ENCODE data around the gene CST7. TPM values are rescaled to one million over a fixed set of nuclear protein-coding genes. Genes with fewer than 3 reads are reported as not detected.

CST7 gene
- total and polyA plus RNA-seq, 2 of the 13 experiments (the other 11 are each of a cell fraction or from before 2014, with no cell fraction given): not detected

GRCh38 chr20:24994470-24995368 is 45.6 kb downstream of the CST7 start (continued):
- TF ChIP-seq CBFB (CRISPR knock-in tag; IDR thresholded peaks at IDR 0.05) (no peak), CTCF (CRISPR knock-in tag; IDR thresholded peaks at IDR 0.05) (peak; percentile 99), PAF1 (CRISPR knock-in tag; IDR thresholded peaks at IDR 0.05) (no peak), MAFF (IDR thresholded peaks at IDR 0.05; ENCODE audit: low read depth, low read length) (peak; percentile 16; the same call in 1 of the 2 replicates), ZBTB49 (CRISPR knock-in tag; IDR thresholded peaks at IDR 0.05; ENCODE audit: borderline replicate concordance) (peak; percentile 70; the same call in 1 of the 2 replicates), ZNF704 (CRISPR knock-in tag; IDR thresholded peaks at IDR 0.05; ENCODE audit: borderline replicate concordance) (peak; percentile 61; the same call in 1 of the 2 replicates), NFKBIZ (CRISPR knock-in tag; IDR thresholded peaks at IDR 0.05) (peak; percentile 64; the same call in 1 of the 2 replicates), ZNF652 (CRISPR knock-in tag; IDR thresholded peaks at IDR 0.05; ENCODE audit: borderline replicate concordance, low read depth) (no peak), ETV5 (CRISPR knock-in tag; IDR thresholded peaks at IDR 0.05; ENCODE audit: borderline replicate concordance) (0 out of 2 replicates have a peak, but pooled peaks have one; percentile 17), RAD21 (CRISPR knock-in tag; IDR thresholded peaks at IDR 0.05) (peak; percentile 99), SPEN (CRISPR knock-in tag; IDR thresholded peaks at IDR 0.05; ENCODE audit: low read depth) (peak; percentile 53; the same call in 1 of the 2 replicates), KLF13 (CRISPR knock-in tag; IDR thresholded peaks at IDR 0.05) (no peak), ZNF343 (CRISPR knock-in tag; IDR thresholded peaks at IDR 0.05) (0 out of 2 replicates have a peak, but pooled peaks have one; percentile 29), ZGPAT (CRISPR knock-in tag; IDR thresholded peaks at IDR 0.05) (peak; percentile 56), CC2D1A (CRISPR knock-in tag; IDR thresholded peaks at IDR 0.05) (no peak), ZNF34 (CRISPR knock-in tag; IDR thresholded peaks at IDR 0.05; ENCODE audit: borderline replicate concordance) (0 out of 2 replicates have a peak, but pooled peaks have one; percentile 41), ZNF350 (CRISPR knock-in tag; IDR thresholded peaks at IDR 0.05; ENCODE audit: borderline replicate concordance, low read depth) (peak; percentile 57; the same call in 1 of the 2 replicates), GATAD1 (CRISPR knock-in tag; IDR thresholded peaks at IDR 0.05) (peak; percentile 26; the same call in 1 of the 2 replicates), ZNF572 (CRISPR knock-in tag; IDR thresholded peaks at IDR 0.05) (0 out of 2 replicates have a peak, but pooled peaks have one; percentile 5), ZNF713 (CRISPR knock-in tag; IDR thresholded peaks at IDR 0.05) (no peak), DRAP1 (CRISPR knock-in tag; IDR thresholded peaks at IDR 0.05) (peak; percentile 47; the same call in 1 of the 2 replicates), FOXA1 (IDR thresholded peaks at IDR 0.05) (no peak), FOXA1 (CRISPR knock-in tag; IDR thresholded peaks at IDR 0.05) (0 out of 2 replicates have a peak, but pooled peaks have one; percentile 12)

All from HepG2 (cell line).